Endothelial cell (in vitro differentiated cells): Measurements from ENCODE around the gene RNU4-1. TPM values are rescaled to one million over a fixed set of nuclear protein-coding genes. Genes with fewer than 3 reads are reported as not detected.
"Not testable (repeated sequence)": the region's sequence is repeated elsewhere in the genome, so short reads cannot be mapped to it uniquely, and the experiment has no call there.

Experiments
- DNase-seq: peaks from one replicate; pipeline ENCODE4 v3.0.0; 2021; ENCODE audit warnings: low spot score
- H3K27ac Mint-ChIP-seq: one replicate; pipeline ENCODE4 v1.8.0; 2021; ENCODE audit warnings: mixed read lengths, inconsistent platforms; ENCODE audit not compliant: unreplicated experiment
- H3K27me3 Mint-ChIP-seq: one replicate; pipeline ENCODE4 v1.8.0; 2021; ENCODE audit warnings: mild to moderate bottlenecking, moderate library complexity, mixed read lengths, inconsistent platforms; ENCODE audit not compliant: unreplicated experiment
- H3K36me3 Mint-ChIP-seq: one replicate; pipeline ENCODE4 v1.8.0; 2021; ENCODE audit warnings: mild to moderate bottlenecking, low read depth, mixed read lengths, inconsistent platforms; ENCODE audit not compliant: unreplicated experiment
- H3K4me1 Mint-ChIP-seq: one replicate; pipeline ENCODE4 v1.8.0; 2021; ENCODE audit warnings: mild to moderate bottlenecking, mixed read lengths, inconsistent platforms; ENCODE audit not compliant: unreplicated experiment
- H3K4me3 Mint-ChIP-seq: one replicate; pipeline ENCODE4 v1.8.0; 2021; ENCODE audit warnings: mild to moderate bottlenecking, mixed read lengths, inconsistent platforms; ENCODE audit not compliant: unreplicated experiment
- H3K9me3 Mint-ChIP-seq: one replicate; pipeline ENCODE4 v1.8.0; 2021; ENCODE audit warnings: mixed read lengths, inconsistent platforms; ENCODE audit not compliant: unreplicated experiment
- total RNA-seq: library from RNA; stranded (reverse); fragmentation: NEBNext Ultra II Directional; extraction: Animal tissue kit (Norgen Biotek cat#: 25700); gene quantifications from one replicate; pipeline ENCODE4 v1.2.1, GENCODE V29; 2021; ENCODE audit not compliant: unreplicated experiment
- TF ChIP-seq, protein P1 (sequence below): fragments of 200-600 bp; sonication (generic); IDR thresholded peaks from one replicate; pipeline ENCODE4 v1.5.0; 2021; ENCODE audit warnings: antibody characterized with exemption; ENCODE audit not compliant: unreplicated experiment

The RNU4-1 gene
- total RNA-seq, 1 donor from 2014 or later, result 6,066 TPM

DNA sequence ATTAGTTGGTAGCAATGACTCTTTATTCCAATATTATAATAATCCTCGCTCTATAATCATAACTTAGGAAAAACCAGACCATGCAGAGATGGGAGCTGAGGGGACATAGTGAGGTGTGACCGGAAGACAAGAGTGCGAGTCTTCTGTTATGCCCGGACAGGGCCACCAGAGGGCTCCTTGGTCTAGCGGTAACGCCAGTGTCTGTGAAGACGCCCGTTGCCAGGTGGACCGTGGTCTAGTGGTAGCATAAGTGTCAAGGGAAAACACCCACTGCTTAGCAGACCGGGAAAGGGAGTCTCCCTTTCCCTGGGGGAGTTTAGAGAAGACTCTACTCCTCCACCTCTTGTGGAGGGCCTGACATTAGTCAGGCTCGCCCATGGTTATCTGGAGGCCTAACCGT is 42.4 kb upstream of the RNU4-1 start:
- peaks cover 14% of the 10 kb centered on the region for H3K9me3 Mint-ChIP-seq
- peak; percentile 54 for DNase-seq
- not testable (repeated sequence) for H3K27me3 Mint-ChIP-seq, H3K27ac Mint-ChIP-seq, H3K4me3 Mint-ChIP-seq, H3K4me1 Mint-ChIP-seq, H3K36me3 Mint-ChIP-seq
- TF ChIP-seq, protein P1, sequence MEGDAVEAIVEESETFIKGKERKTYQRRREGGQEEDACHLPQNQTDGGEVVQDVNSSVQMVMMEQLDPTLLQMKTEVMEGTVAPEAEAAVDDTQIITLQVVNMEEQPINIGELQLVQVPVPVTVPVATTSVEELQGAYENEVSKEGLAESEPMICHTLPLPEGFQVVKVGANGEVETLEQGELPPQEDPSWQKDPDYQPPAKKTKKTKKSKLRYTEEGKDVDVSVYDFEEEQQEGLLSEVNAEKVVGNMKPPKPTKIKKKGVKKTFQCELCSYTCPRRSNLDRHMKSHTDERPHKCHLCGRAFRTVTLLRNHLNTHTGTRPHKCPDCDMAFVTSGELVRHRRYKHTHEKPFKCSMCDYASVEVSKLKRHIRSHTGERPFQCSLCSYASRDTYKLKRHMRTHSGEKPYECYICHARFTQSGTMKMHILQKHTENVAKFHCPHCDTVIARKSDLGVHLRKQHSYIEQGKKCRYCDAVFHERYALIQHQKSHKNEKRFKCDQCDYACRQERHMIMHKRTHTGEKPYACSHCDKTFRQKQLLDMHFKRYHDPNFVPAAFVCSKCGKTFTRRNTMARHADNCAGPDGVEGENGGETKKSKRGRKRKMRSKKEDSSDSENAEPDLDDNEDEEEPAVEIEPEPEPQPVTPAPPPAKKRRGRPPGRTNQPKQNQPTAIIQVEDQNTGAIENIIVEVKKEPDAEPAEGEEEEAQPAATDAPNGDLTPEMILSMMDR, result peak; percentile 35

DNA sequence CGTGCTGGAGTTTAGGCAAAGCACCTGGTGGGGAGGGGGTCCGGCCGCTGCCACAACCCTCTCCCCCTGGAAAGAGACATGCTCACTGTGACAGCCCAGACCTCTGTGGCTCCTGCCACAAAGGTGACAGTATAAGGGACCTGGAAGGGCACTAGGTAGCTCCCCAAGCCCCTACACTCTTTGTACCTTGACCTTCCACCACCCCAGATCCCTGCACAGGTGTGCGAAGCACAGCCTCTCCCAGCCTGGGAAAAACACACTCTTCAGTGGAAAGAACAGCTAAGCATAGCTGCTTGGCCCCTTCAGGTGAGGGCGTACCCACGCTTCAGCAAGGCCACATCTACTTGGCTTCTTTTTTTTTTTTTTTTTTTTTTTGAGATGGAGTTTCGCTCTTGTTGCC is 39.5 kb upstream of the RNU4-1 start:
- H3K4me3 Mint-ChIP-seq, result no peak overlapping the region
- peaks cover 1% of the 10 kb centered on the region for H3K27me3 Mint-ChIP-seq
- H3K9me3 Mint-ChIP-seq, result peaks cover 10% of the 10 kb centered on the region
- no peak for DNase-seq
- H3K36me3 Mint-ChIP-seq, result peaks cover 3% of the 10 kb centered on the region
- TF ChIP-seq, protein P1, result no peak
- no peaks in the 10 kb centered on the region for H3K4me1 Mint-ChIP-seq
- no peak overlapping the region for H3K27ac Mint-ChIP-seq

DNA sequence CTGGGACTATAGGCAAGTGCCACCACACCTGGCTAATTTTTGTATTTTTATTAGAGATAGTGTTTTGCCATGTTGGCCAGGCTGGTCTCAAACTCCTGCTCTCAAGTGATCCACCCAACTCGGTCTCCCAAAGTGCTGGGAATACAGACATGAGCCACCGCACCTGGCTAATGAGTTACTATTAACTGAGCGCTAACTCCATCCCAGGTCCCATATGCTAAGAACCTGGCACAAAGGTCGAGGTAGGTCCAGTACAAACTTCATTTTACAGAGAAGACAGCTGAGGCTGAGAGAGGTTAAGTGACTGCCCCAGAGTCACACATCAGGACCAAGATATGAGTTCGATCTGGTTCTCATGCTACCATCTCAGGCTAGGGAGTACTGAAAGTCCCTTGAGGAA is 39.0 kb upstream of the RNU4-1 start:
- H3K4me1 Mint-ChIP-seq, result no peaks in the 10 kb centered on the region
- no peak overlapping the region for H3K27ac Mint-ChIP-seq
- no peak overlapping the region for H3K4me3 Mint-ChIP-seq
- H3K9me3 Mint-ChIP-seq, result peaks cover 8% of the 10 kb centered on the region
- no peaks in the 10 kb centered on the region for H3K36me3 Mint-ChIP-seq
- TF ChIP-seq, protein P1, result no peak
- no peak for DNase-seq
- H3K27me3 Mint-ChIP-seq, result peaks cover 1% of the 10 kb centered on the region

DNA sequence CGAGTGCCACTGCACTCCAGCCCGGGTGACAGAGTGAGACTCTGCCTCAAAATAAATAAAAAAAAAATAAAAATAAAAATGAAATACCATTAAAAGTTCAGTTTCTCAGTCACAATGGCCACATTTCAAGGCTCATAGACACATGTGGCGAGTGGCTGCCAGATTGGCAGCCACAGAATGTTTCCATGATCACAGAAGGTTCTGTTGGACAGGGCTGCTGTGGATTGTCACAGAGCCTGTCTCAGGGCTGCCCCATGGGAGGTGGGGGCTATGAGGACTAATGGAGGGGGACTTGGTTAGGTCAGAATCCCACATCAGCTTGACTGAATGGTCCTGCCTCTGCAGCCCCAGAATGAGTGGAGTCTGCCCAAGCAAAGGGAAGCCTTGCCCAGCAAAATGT is 38.4 kb upstream of the RNU4-1 start:
- Mint-ChIP-seq H3K27ac (no peak overlapping the region), H3K4me1 (no peaks in the 10 kb centered on the region), H3K4me3 (no peak overlapping the region), H3K9me3 (peaks cover 4% of the 10 kb centered on the region), H3K36me3 (no peaks in the 10 kb centered on the region), H3K27me3 (peaks cover 1% of the 10 kb centered on the region)
- TF ChIP-seq, protein P1, result no peak
- no peak for DNase-seq

DNA sequence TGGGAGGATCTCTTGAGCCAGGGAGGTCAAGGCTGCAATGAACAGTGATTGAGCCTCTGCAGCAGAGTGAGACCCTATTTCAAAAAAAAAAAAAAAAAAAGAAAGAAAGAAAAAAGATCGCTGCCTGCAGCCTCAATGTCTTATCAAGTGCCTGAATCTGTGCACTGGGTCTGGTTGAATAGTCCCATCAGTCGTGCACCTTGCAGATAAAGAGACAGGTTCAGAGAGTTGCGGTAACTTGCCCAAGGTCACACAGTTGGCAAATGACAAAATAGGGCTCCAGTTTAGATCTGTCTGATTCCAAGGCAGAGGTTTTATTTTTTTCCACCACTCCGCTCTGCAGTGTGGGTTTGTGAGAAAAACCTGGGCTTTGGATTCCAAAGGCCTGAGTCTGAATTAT is 35.2 kb upstream of the RNU4-1 start:
- TF ChIP-seq, protein P1, result no peak
- Mint-ChIP-seq H3K4me1 (no peaks in the 10 kb centered on the region), H3K27me3 (peaks cover 3% of the 10 kb centered on the region), H3K27ac (no peak overlapping the region), H3K36me3 (no peaks in the 10 kb centered on the region), H3K4me3 (no peak overlapping the region), H3K9me3 (no peaks in the 10 kb centered on the region)
- no peak for DNase-seq
